HEK293 (cell line): ENCODE data around the gene TNXB.

Experiments used
- CTCF ChIA-PET: fragments of 350-600 bp; formaldehyde crosslinking; extraction: SDS; loops from one replicate; lab custom pipeline; 2021; ENCODE audit warnings: antibody characterized with exemption; lab: Yijun Ruan, JAX
- POLR2A ChIA-PET: fragments of 300-600 bp; formaldehyde crosslinking; extraction: SDS; loops from one replicate; lab custom pipeline; 2020; ENCODE audit warnings: antibody characterized with exemption, inconsistent platforms; lab: Yijun Ruan, JAX
- H3K27ac ChIP-seq: fragments of 200-500 bp; sonication (Bioruptor generic); 2 replicates; pipeline ENCODE4 v1.5.1; 2014; ENCODE audit warnings: low read depth, low read length, control low read depth, inconsistent platforms; ENCODE audit errors: extremely low read depth
- H3K36me3 ChIP-seq, 2 experiments: fragments of 200-500 bp in 1 of 2; sonication (Bioruptor generic) in 1 of 2; 1 replicate in 1 of 2; 2 replicates in 1 of 2; pipeline ENCODE4 v1.5.1; 2014 to 2017; ENCODE audit warnings: inconsistent platforms in 2 of 2, low read length in 2 of 2; ENCODE audit not compliant: control insufficient read depth in 2 of 2, insufficient read depth in 1 of 2
- H3K4me1 ChIP-seq: fragments of 200-500 bp; sonication (Bioruptor generic); 2 replicates; pipeline ENCODE4 v1.5.1; 2014; ENCODE audit warnings: mild to moderate bottlenecking, low read length, inconsistent platforms; ENCODE audit not compliant: control insufficient read depth, insufficient read depth
- H3K4me3 ChIP-seq: 2 replicates; pipeline ENCODE4 v1.5.1; 2011; ENCODE audit warnings: low read depth, mild to moderate bottlenecking, control low read depth, low read length, moderate library complexity
- H3K9me3 ChIP-seq: fragments of 200-500 bp; sonication (Bioruptor generic); 2 replicates; pipeline ENCODE4 v1.5.1; 2014; ENCODE audit warnings: low read depth, low read length, inconsistent platforms; ENCODE audit not compliant: control insufficient read depth, insufficient read depth
- GFI1B ChIP-seq: fragments of 450-650 bp; formaldehyde crosslinking; IDR thresholded peaks from 2 replicates; pipeline ENCODE4 v1.5.1; 2016; ENCODE audit warnings: missing biosample characterization, missing genetic modification characterization
- KLF1 ChIP-seq: fragments of 450-650 bp; formaldehyde crosslinking; IDR thresholded peaks from 2 replicates; pipeline ENCODE4 v1.5.1; 2016; ENCODE audit warnings: missing biosample characterization, missing genetic modification characterization
- SALL2 ChIP-seq: fragments of 450-650 bp; formaldehyde crosslinking; IDR thresholded peaks from 2 replicates; pipeline ENCODE4 v1.5.0; 2017; ENCODE audit warnings: missing biosample characterization, mild to moderate bottlenecking, missing genetic modification characterization, borderline replicate concordance
- TSHZ1 ChIP-seq: fragments of 450-650 bp; formaldehyde crosslinking; IDR thresholded peaks from 2 replicates; pipeline ENCODE4 v1.5.1; 2016; ENCODE audit warnings: missing biosample characterization, missing genetic modification characterization, borderline replicate concordance
- ZFP37 ChIP-seq: fragments of 450-650 bp; formaldehyde crosslinking; IDR thresholded peaks from 2 replicates; pipeline ENCODE4 v1.5.1; 2016; ENCODE audit warnings: missing biosample characterization, missing genetic modification characterization
- ZNF133 ChIP-seq: fragments of 450-650 bp; formaldehyde crosslinking; IDR thresholded peaks from 2 replicates; pipeline ENCODE4 v1.5.1; 2016; ENCODE audit warnings: missing biosample characterization, missing genetic modification characterization
- ZNF18 ChIP-seq: fragments of 450-650 bp; formaldehyde crosslinking; IDR thresholded peaks from 2 replicates; pipeline ENCODE4 v1.5.1; 2016; ENCODE audit warnings: missing biosample characterization, missing genetic modification characterization
- ZNF211 ChIP-seq: fragments of 450-650 bp; formaldehyde crosslinking; IDR thresholded peaks from 2 replicates; pipeline ENCODE4 v1.5.1; 2016; ENCODE audit warnings: low read depth, missing biosample characterization, missing genetic modification characterization
- ZNF362 ChIP-seq: fragments of 450-650 bp; formaldehyde crosslinking; IDR thresholded peaks from 2 replicates; pipeline ENCODE4 v1.5.1; 2016; ENCODE audit warnings: missing biosample characterization, missing genetic modification characterization
- ZNF394 ChIP-seq: fragments of 450-650 bp; formaldehyde crosslinking; IDR thresholded peaks from 2 replicates; pipeline ENCODE4 v1.5.1; 2016; ENCODE audit warnings: missing biosample characterization, missing genetic modification characterization, mild to moderate bottlenecking, moderate library complexity, borderline replicate concordance
- ZNF48 ChIP-seq: fragments of 450-650 bp; formaldehyde crosslinking; IDR thresholded peaks from 2 replicates; pipeline ENCODE4 v1.5.1; 2016; ENCODE audit warnings: missing biosample characterization, missing genetic modification characterization
- ZNF529 ChIP-seq: fragments of 450-650 bp; formaldehyde crosslinking; IDR thresholded peaks from 2 replicates; pipeline ENCODE4 v1.5.1; 2017; ENCODE audit warnings: missing genetic modification characterization, missing biosample characterization; ENCODE audit not compliant: insufficient replicate concordance
- ZNF544 ChIP-seq: fragments of 450-650 bp; formaldehyde crosslinking; IDR thresholded peaks from 2 replicates; pipeline ENCODE4 v1.5.0; 2017; ENCODE audit warnings: missing biosample characterization, missing genetic modification characterization
- ZNF555 ChIP-seq: fragments of 450-650 bp; formaldehyde crosslinking; conservative IDR thresholded peaks from 2 replicates; pipeline ENCODE4 v1.5.1; 2017; ENCODE audit warnings: missing biosample characterization, mild to moderate bottlenecking, missing genetic modification characterization, inconsistent platforms
- ZNF677 ChIP-seq: fragments of 450-650 bp; IDR thresholded peaks from 2 replicates; pipeline ENCODE4 v1.5.0; 2018; ENCODE audit warnings: missing biosample characterization, mild to moderate bottlenecking, missing genetic modification characterization, moderate library complexity
- ZNF747 ChIP-seq: fragments of 450-650 bp; formaldehyde crosslinking; IDR thresholded peaks from 2 replicates; pipeline ENCODE4 v1.5.1; 2016; ENCODE audit warnings: missing biosample characterization, missing genetic modification characterization
- TF ChIP-seq, protein P1 (sequence below): fragments of 450-650 bp; formaldehyde crosslinking; IDR thresholded peaks from 2 replicates; pipeline ENCODE4 v1.5.1; 2016; ENCODE audit warnings: missing biosample characterization, missing genetic modification characterization
- TF ChIP-seq, protein P2 (sequence below): fragments of 450-650 bp; formaldehyde crosslinking; IDR thresholded peaks from 2 replicates; pipeline ENCODE4 v1.5.1; 2016; ENCODE audit warnings: missing biosample characterization, missing genetic modification characterization

Gene TNXB

DNA sequence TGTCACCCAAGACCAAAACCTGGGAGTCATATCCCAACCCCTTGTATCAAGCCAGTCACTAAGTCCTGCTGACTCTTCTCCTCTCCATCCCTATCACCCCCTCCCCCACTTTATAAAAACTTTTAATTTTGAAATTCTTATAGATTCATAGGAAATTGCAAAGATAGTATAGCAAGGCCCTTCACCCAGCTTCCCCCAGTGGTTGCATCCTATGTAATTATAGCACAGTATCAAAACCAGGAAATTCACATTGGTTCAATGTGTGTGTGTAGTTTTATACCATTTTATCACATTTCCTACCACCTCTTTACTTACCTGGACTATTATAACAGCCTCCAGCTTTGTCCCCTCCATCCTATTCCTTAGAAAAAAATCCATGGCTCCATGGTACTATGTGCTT is 48.9 kb upstream of the TNXB start:
- Histone ChIP-seq H3K36me3 (peaks cover 29 to 54% of the 10 kb centered on the region in 2 experiments), H3K4me3 (no peak overlapping the region), H3K4me1 (no peaks in the 10 kb centered on the region), H3K9me3 (no peaks in the 10 kb centered on the region), H3K27ac (no peak overlapping the region)
- CTCF ChIA-PET = interaction anchor here (0.6 to 1.4 kb wide), 4 partner anchors 25 to 39 kb away, joined by 3 to 5 read pairs (median 3); no protein-coding TSS in a partner anchor
- POLR2A ChIA-PET = interaction anchor here (1.1 to 1.4 kb wide), 3 partner anchors 30 to 82 kb away, joined by 3 to 5 read pairs (median 4); partner anchors contain the start of gene ATF6B
- TF ChIP-seq ZNF529 (tag by site-specific recombination) (peak; percentile 100), ZNF394 (no peak), GFI1B (tag by site-specific recombination) (no peak), SALL2 (tag by site-specific recombination) (no peak)

DNA sequence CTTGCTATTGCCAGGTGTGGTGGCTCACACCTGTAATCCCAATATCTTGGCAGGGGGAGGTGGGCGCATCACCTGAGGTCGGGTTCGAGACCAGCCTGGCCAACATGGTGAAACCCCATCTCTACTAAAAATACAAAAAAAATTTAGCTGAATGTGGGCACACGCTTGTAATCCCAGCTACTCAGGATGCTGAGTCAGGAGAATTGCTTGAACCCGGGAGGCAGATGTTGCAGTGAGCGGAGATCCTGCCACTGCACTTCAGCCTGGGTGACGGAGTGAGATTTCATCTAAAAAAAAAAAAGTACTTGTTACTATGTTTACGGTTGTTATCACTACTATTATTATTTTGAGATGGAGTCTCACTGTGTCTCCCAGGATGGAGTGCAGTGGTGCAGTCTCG is 47.8 kb upstream of the TNXB start:
- ChIA-PET CTCF (interaction anchor here (1.8 kb wide), 1 partner anchor 39 kb away, joined by 6 read pairs; no protein-coding TSS in a partner anchor), POLR2A (no interaction called here)
- H3K27ac ChIP-seq = no peak overlapping the region
- TF ChIP-seq, protein P1, sequence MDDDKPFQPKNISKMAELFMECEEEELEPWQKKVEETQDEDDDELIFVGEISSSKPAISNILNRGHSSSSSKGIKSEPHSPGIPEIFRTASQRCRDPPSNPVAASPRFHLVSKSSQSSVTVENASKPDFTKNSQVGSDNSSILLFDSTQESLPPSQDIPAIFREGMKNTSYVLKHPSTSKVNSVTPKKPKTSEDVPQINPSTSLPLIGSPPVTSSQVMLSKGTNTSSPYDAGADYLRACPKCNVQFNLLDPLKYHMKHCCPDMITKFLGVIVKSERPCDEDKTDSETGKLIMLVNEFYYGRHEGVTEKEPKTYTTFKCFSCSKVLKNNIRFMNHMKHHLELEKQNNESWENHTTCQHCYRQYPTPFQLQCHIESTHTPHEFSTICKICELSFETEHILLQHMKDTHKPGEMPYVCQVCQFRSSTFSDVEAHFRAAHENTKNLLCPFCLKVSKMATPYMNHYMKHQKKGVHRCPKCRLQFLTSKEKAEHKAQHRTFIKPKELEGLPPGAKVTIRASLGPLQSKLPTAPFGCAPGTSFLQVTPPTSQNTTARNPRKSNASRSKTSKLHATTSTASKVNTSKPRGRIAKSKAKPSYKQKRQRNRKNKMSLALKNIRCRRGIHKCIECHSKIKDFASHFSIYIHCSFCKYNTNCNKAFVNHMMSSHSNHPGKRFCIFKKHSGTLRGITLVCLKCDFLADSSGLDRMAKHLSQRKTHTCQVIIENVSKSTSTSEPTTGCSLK (tag by site-specific recombination) = no peak
- TF ChIP-seq ZNF18 (tag by site-specific recombination) (no peak), ZNF133 (tag by site-specific recombination) (no peak), ZNF555 (tag by site-specific recombination) (no peak), ZNF747 (tag by site-specific recombination) (no peak), ZNF677 (no peak), ZNF211 (tag by site-specific recombination) (no peak), ZNF48 (tag by site-specific recombination) (no peak), KLF1 (tag by site-specific recombination) (no peak), ZNF544 (no peak), ZFP37 (tag by site-specific recombination) (no peak), TSHZ1 (tag by site-specific recombination) (no peak), ZNF362 (no peak)
- TF ChIP-seq, protein P2, sequence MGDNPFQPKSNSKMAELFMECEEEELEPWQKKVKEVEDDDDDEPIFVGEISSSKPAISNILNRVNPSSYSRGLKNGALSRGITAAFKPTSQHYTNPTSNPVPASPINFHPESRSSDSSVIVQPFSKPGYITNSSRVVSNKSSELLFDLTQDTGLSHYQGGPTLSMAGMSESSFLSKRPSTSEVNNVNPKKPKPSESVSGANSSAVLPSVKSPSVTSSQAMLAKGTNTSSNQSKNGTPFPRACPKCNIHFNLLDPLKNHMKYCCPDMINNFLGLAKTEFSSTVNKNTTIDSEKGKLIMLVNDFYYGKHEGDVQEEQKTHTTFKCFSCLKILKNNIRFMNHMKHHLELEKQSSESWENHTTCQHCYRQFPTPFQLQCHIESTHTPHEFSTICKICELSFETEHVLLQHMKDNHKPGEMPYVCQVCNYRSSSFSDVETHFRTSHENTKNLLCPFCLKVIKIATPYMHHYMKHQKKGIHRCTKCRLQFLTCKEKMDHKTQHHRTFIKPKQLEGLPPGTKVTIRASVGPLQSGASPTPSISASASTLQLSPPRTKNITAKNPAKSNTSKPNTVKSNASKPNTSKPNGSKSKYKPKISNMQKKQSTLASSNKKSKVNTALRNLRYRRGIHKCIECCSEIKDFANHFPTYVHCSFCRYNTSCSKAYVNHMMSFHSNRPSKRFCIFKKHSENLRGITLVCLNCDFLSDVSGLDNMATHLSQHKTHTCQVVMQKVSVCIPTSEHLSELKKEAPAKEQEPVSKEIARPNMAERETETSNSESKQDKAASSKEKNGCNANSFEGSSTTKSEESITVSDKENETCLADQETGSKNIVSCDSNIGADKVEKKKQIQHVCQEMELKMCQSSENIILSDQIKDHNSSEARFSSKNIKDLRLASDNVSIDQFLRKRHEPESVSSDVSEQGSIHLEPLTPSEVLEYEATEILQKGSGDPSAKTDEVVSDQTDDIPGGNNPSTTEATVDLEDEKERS = no peak
- H3K4me3 ChIP-seq = no peak overlapping the region
- H3K4me1 ChIP-seq = peaks cover 7% of the 10 kb centered on the region; the same call in 1 of the 2 replicates
- peaks cover 28 to 43% of the 10 kb centered on the region in 2 experiments for H3K36me3 ChIP-seq
- H3K9me3 ChIP-seq = no peaks in the 10 kb centered on the region
